HG02678 (cell line): Measurements from ENCODE around the gene TTC12.

ENCODE experiments used
- ATAC-seq: cut with Tn5 transposase; IDR thresholded peaks from one replicate; pipeline ENCODE4 v1.9.1; 2021; ENCODE audit warnings: mild to moderate bottlenecking, moderate library complexity; ENCODE audit not compliant: unreplicated experiment

TTC12 gene

GRCh38 chr11:113319085-113319484 is 4.7 kb downstream of the TTC12 start:
- no peak for ATAC-seq

- ATAC-seq, result no peak
Measured at GRCh38 chr11:113322158-113322557, 7.8 kb downstream of the TTC12 start.

- no peak for ATAC-seq
Measured at GRCh38 chr11:113324250-113324649, 9.9 kb downstream of the TTC12 start.

GRCh38 chr11:113329725-113330124 is 15.3 kb downstream of the TTC12 start:
- peak; percentile 34 for ATAC-seq

GRCh38 chr11:113331441-113331840 is 17.1 kb downstream of the TTC12 start:
- ATAC-seq, result no peak

GRCh38 chr11:113332023-113332422 is 17.6 kb downstream of the TTC12 start:
- no peak for ATAC-seq

GRCh38 chr11:113332638-113333329 is 18.4 kb downstream of the TTC12 start:
- ATAC-seq, result no peak

- ATAC-seq, result peak; percentile 82
Measured at GRCh38 chr11:113334183-113334582, 19.8 kb downstream of the TTC12 start.

GRCh38 chr11:113338730-113339129 is 24.3 kb downstream of the TTC12 start:
- no peak for ATAC-seq

- ATAC-seq, result no peak
Measured at GRCh38 chr11:113339929-113340589, 25.7 kb downstream of the TTC12 start.

GRCh38 chr11:113341388-113342165 is 27.2 kb downstream of the TTC12 start:
- ATAC-seq, result no peak

GRCh38 chr11:113345978-113346377 is 31.6 kb downstream of the TTC12 start:
- no peak for ATAC-seq

- ATAC-seq, result no peak
Measured at GRCh38 chr11:113349528-113349927, 35.1 kb downstream of the TTC12 start.

GRCh38 chr11:113350336-113351067 is 36.1 kb downstream of the TTC12 start:
- ATAC-seq, result no peak

GRCh38 chr11:113351068-113351450 is 36.7 kb downstream of the TTC12 start:
- no peak for ATAC-seq

GRCh38 chr11:113351480-113351879 is 37.1 kb downstream of the TTC12 start:
- ATAC-seq, result no peak

- ATAC-seq, result no peak
Measured at GRCh38 chr11:113356203-113356602, 41.8 kb downstream of the TTC12 start.

GRCh38 chr11:113363406-113363805 is 49.0 kb downstream of the TTC12 start:
- ATAC-seq, result no peak

GRCh38 chr11:113363996-113364641 is 49.7 kb downstream of the TTC12 start:
- no peak for ATAC-seq

- no peak for ATAC-seq
Measured at GRCh38 chr11:113365895-113366294, 51.5 kb downstream of the TTC12 start.

- ATAC-seq, result no peak
Measured at GRCh38 chr11:113369411-113369810, 55.0 kb downstream of the TTC12 start.
